HCT116 (cell line): ENCODE results near the gene SLC12A7. TPM values are rescaled to one million over a fixed set of nuclear protein-coding genes. Genes with fewer than 3 reads are reported as not detected.

Experiments used
- ATAC-seq: fragments of 200-7000 bp; cut with Tn5 transposase; 2 replicates; pipeline ENCODE4 v1.9.1; 2020; ENCODE audit warnings: mild to moderate bottlenecking, moderate library complexity
- BruUV-seq: library from RNA; stranded (reverse); fragments of 400-500 nt; replicated peaks from 2 replicates; lab custom pipeline; 2021; lab: Mats Ljungman, UMichigan
- CTCF ChIA-PET: fragments of 300-600 bp; sonication (Branson Sonifier 250); formaldehyde crosslinking; loops from one replicate; lab custom pipeline; 2021; ENCODE audit warnings: antibody characterized with exemption; lab: Charles Lee
- POLR2A ChIA-PET: fragments of 300-600, 350-600 bp; sonication (Branson Sonifier 250); formaldehyde crosslinking; loops from one replicate; lab custom pipeline; 2021; ENCODE audit warnings: antibody characterized with exemption; lab: Charles Lee
- RAD21 ChIA-PET, 2 experiments: fragments of 300-600 bp; sonication (Branson Sonifier 250); formaldehyde crosslinking; loops; one replicate each; lab custom pipeline; 2023; ENCODE audit warnings: low total read pairs in 2 of 2; ENCODE audit not compliant: uncharacterized antibody in 2 of 2, unreplicated experiment in 2 of 2, low non-redundant PET in 1 of 2; lab: Charles Lee
- DNase-seq: peaks from one replicate; pipeline ENCODE4 v3.0.0-alpha.2; 2010; ENCODE audit warnings: low read depth, low spot score
- H2AFZ ChIP-seq: fragments of 200-600 bp; shearing (Covaris generic), sonication (generic); 2 replicates; pipeline ENCODE4 v1.6.1; 2017; ENCODE audit warnings: low read depth, mixed run types, mixed read lengths, antibody characterized with exemption, low read length; ENCODE audit not compliant: poor library complexity, severe bottlenecking
- H3K27ac ChIP-seq: 2 replicates; pipeline ENCODE4 v1.5.1; 2012; ENCODE audit warnings: low read depth, low read length
- H3K27me3 ChIP-seq: fragments of 200-600 bp; sonication (generic); 2 replicates; pipeline ENCODE4 v1.6.1; 2016; ENCODE audit warnings: mixed run types, low read length, mixed read lengths; ENCODE audit not compliant: insufficient read depth
- H3K36me3 ChIP-seq, 2 experiments: fragments of 200-500 bp in 1 of 2; fragments of 200-600 bp in 1 of 2; sonication (Bioruptor generic) in 1 of 2; sonication (generic) in 1 of 2; 2 replicates each; pipeline versions ENCODE4 v1.5.1 to v1.6.1; 2014 to 2016; ENCODE audit warnings: low read length in 2 of 2, inconsistent platforms in 1 of 2, mixed read lengths in 1 of 2, mixed run types in 1 of 2; ENCODE audit not compliant: insufficient read depth in 2 of 2, control insufficient read depth in 1 of 2
- H3K4me1 ChIP-seq, 2 experiments: fragments of 200-600 bp in 1 of 2; sonication (generic) in 1 of 2; 2 replicates each; pipeline versions ENCODE4 v1.5.1 to v1.6.1; 2012 to 2017; ENCODE audit warnings: low read length in 2 of 2, inconsistent platforms in 1 of 2, mild to moderate bottlenecking in 1 of 2, mixed read lengths in 1 of 2, mixed run types in 1 of 2, moderate library complexity in 1 of 2; ENCODE audit not compliant: insufficient read depth in 2 of 2, control insufficient read depth in 1 of 2
- H3K4me2 ChIP-seq: fragments of 200-600 bp; sonication (generic); 2 replicates; pipeline ENCODE4 v1.6.1; 2017; ENCODE audit warnings: mixed run types, low read length, mixed read lengths
- H3K4me3 ChIP-seq, 2 experiments: fragments of 200-600 bp in 1 of 2; sonication (generic) in 1 of 2; replicated peaks in 1 of 2; 2 replicates each; pipeline ENCODE4 v1.5.1; 2011 to 2016; ENCODE audit warnings: low read length in 2 of 2, control low read depth in 1 of 2, low read depth in 1 of 2, mild to moderate bottlenecking in 1 of 2, mixed read lengths in 1 of 2, mixed run types in 1 of 2
- H3K79me2 ChIP-seq: fragments of 200-600 bp; sonication (generic); 2 replicates; pipeline ENCODE4 v1.6.1; 2017; ENCODE audit warnings: mild to moderate bottlenecking, mixed run types, low read length, moderate library complexity, mixed read lengths; ENCODE audit not compliant: insufficient read depth
- H3K9ac ChIP-seq: fragments of 200-600 bp; sonication (generic); 2 replicates; pipeline ENCODE4 v1.6.1; 2016; ENCODE audit warnings: low read length, mixed read lengths
- H3K9me2 ChIP-seq: fragments of 200-600 bp; sonication (generic), shearing (Covaris generic); 2 replicates; pipeline ENCODE4 v1.6.1; 2017; ENCODE audit warnings: mixed run types, mild to moderate bottlenecking, moderate library complexity; ENCODE audit not compliant: insufficient read depth
- H3K9me3 ChIP-seq, 2 experiments: fragments of 200-500 bp in 1 of 2; fragments of 200-600 bp in 1 of 2; sonication (Bioruptor generic) in 1 of 2; sonication (generic) in 1 of 2; 2 replicates each; pipeline ENCODE4 v1.6.1; 2014 to 2017; ENCODE audit warnings: low read length in 2 of 2, mixed read lengths in 2 of 2, inconsistent platforms in 1 of 2, low read depth in 1 of 2, mild to moderate bottlenecking in 1 of 2, mixed run types in 1 of 2, moderate library complexity in 1 of 2; ENCODE audit not compliant: control insufficient read depth in 1 of 2, insufficient read depth in 1 of 2
- H4K20me1 ChIP-seq: fragments of 200-600 bp; sonication (generic), shearing (Covaris generic); 2 replicates; pipeline ENCODE4 v1.6.1; 2017; ENCODE audit warnings: mixed run types, mild to moderate bottlenecking, moderate library complexity; ENCODE audit not compliant: insufficient read depth
- ATF3 ChIP-seq: IDR thresholded peaks from 2 replicates; pipeline ENCODE4 v1.6.1; 2012
- CBX3 ChIP-seq: IDR thresholded peaks from 2 replicates; pipeline ENCODE4 v1.6.1; 2012; ENCODE audit warnings: low read depth
- CEBPB ChIP-seq: IDR thresholded peaks from 2 replicates; pipeline ENCODE4 v1.6.1; 2012; ENCODE audit warnings: low read depth
- EGR1 ChIP-seq: IDR thresholded peaks from 2 replicates; pipeline ENCODE4 v1.6.1; 2012; ENCODE audit warnings: low read depth
- ELF1 ChIP-seq: IDR thresholded peaks from 2 replicates; pipeline ENCODE4 v1.6.1; 2012; ENCODE audit warnings: low read depth, borderline replicate concordance
- EZH2 ChIP-seq: fragments of 200-600 bp; sonication (generic); IDR thresholded peaks from 2 replicates; pipeline ENCODE4 v1.6.1; 2017; ENCODE audit warnings: antibody characterized with exemption, mixed run types
- JUND ChIP-seq: IDR thresholded peaks from 2 replicates; pipeline ENCODE4 v1.6.1; 2012
- MAX ChIP-seq: IDR thresholded peaks from 2 replicates; pipeline ENCODE4 v1.6.1; 2012
- POLR2A ChIP-seq: IDR thresholded peaks from 2 replicates; pipeline ENCODE4 v1.7.0; 2011; ENCODE audit warnings: borderline replicate concordance; ENCODE audit not compliant: insufficient read depth, insufficient read length; ENCODE audit errors: extremely low read depth
- REST ChIP-seq: IDR thresholded peaks from 2 replicates; pipeline ENCODE4 v1.6.1; 2012; ENCODE audit warnings: low read depth
- SIN3A ChIP-seq: IDR thresholded peaks from 2 replicates; pipeline ENCODE4 v1.6.1; 2012; ENCODE audit warnings: low read depth
- SP1 ChIP-seq: IDR thresholded peaks from 2 replicates; pipeline ENCODE4 v1.6.1; 2012; ENCODE audit warnings: low read depth
- SRF ChIP-seq: IDR thresholded peaks from 2 replicates; pipeline ENCODE4 v1.6.1; 2012; ENCODE audit warnings: low read depth
- ZFX ChIP-seq: fragments of 450-650 bp; IDR thresholded peaks from 2 replicates; pipeline ENCODE4 v1.6.1; 2017
- intact Hi-C: fragments of 100-400 bp; cut with micrococcal nuclease; formaldehyde crosslinking; loops from 2 replicates; pipeline ENCODE4 v1.10.0; 2022
- total RNA-seq: library from RNA; stranded (reverse); gene quantifications from one replicate; pipeline ENCODE4 v1.2.1, GENCODE V29; 2021; ENCODE audit not compliant: unreplicated experiment

The SLC12A7 gene
- total RNA-seq, 1 experiment from 2014 or later, result 29.6 TPM

- DNase-seq (no peak), ATAC-seq (no peak)
- H2AFZ ChIP-seq, result no peak overlapping the region
- POLR2A ChIA-PET, result no interaction called here
- BruUV-seq, result no TSS peak
- intact Hi-C loops, result no loop called here
- H3K9me2 ChIP-seq, result no peaks in the 10 kb centered on the region
- no peak for TF ChIP-seq ZFX
- TF ChIP-seq ATF3, result no peak
- no peak for TF ChIP-seq REST
- TF ChIP-seq EGR1, result no peak
- no peak for TF ChIP-seq EZH2
- no peak for TF ChIP-seq MAX
- no peak for TF ChIP-seq SRF
- no peak for TF ChIP-seq CBX3
- TF ChIP-seq CEBPB, result no peak
- TF ChIP-seq SIN3A, result no peak
- TF ChIP-seq ELF1, result no peak
- no peak for TF ChIP-seq POLR2A
- TF ChIP-seq JUND, result no peak
- TF ChIP-seq SP1, result no peak
- H3K4me3 ChIP-seq, result no peak overlapping the region
- H3K27me3 ChIP-seq, result no peaks in the 10 kb centered on the region
- CTCF ChIA-PET, result no interaction called here
- H4K20me1 ChIP-seq, result no peaks in the 10 kb centered on the region
- no peaks in the 10 kb centered on the region; a peak in 2 of 4 replicates for H3K36me3 ChIP-seq
- H3K27ac ChIP-seq, result no peak overlapping the region
- no peak overlapping the region for H3K4me2 ChIP-seq
- RAD21 ChIA-PET, result no interaction called here
- H3K9ac ChIP-seq, result no peak overlapping the region
- H3K79me2 ChIP-seq, result no peaks in the 10 kb centered on the region
- no peaks in the 10 kb centered on the region for H3K9me3 ChIP-seq
- H3K4me1 ChIP-seq, result no peaks in the 10 kb centered on the region
Observed at GRCh38 chr5:1066676-1067075, 45.2 kb downstream of the SLC12A7 start.
